GM18517 (cell line): Measurements from ENCODE around the gene EIF2B2.

ENCODE experiments used
- ATAC-seq: cut with Tn5 transposase; IDR thresholded peaks from one replicate; pipeline ENCODE4 v1.9.1; 2021; ENCODE audit warnings: mild to moderate bottlenecking, moderate library complexity; ENCODE audit not compliant: unreplicated experiment

EIF2B2 gene

DNA sequence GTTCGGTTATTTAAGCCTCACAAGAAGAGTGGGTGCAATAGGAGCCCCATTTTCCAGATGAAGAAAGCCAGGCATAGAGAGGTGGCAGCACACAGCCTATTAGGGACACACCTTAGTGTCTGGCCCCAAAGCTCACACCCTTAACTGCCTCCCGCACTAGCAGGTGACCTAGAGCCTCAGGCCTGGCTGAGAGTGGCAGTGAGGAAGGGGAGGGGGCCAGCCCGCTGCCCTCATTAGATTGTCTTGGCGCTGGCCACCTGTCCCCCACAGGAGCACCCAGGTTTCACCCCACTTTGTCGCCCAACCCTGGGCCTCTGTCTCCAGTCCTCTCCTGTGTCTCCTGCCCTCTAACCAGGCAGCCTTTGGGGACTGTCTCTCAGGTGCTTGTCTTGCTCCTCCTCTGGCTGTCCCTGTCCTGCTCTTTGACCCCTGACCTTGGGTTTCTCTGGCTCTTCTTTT lies 28.8 kb upstream of the EIF2B2 start:
- ATAC-seq: no peak

DNA sequence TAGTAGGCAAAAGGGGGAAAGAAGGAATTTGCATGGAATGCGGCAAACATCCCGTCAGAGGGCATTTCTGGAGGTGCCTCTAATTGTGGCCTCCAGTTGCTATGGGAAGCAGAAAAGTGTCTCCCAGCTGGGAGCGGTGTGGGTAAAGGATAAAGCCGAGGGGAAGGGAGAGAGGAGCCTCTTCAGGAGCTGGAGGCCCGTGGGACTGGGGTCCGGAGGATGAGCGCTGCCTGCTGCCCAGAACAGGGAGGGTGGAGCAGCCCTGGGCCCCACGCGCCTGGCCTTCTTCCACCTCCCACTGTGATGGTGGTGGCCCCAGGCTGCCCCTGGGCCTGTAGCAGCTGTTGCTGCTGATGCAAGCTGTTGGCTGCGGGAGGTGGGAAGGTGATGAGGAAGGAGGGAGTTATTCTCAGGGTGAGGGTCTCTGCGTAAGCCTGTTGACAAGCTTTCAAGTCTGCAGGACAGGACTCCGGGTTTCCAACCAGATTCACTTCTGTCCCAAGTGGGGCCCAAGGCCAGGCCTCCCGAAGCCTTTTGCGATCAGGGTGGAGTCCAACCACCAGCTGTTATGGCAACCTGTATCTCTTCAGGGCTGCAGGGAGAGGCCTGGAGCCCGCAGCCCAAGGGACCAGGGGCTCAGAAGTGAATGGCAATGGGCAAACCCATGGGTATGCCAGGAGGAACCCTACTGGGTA lies 28.2 kb upstream of the EIF2B2 start:
- no peak for ATAC-seq

- ATAC-seq: no peak
These were observed 27.5 kb upstream of the EIF2B2 start for GRCh38 chr14:74975059-74975810.

DNA sequence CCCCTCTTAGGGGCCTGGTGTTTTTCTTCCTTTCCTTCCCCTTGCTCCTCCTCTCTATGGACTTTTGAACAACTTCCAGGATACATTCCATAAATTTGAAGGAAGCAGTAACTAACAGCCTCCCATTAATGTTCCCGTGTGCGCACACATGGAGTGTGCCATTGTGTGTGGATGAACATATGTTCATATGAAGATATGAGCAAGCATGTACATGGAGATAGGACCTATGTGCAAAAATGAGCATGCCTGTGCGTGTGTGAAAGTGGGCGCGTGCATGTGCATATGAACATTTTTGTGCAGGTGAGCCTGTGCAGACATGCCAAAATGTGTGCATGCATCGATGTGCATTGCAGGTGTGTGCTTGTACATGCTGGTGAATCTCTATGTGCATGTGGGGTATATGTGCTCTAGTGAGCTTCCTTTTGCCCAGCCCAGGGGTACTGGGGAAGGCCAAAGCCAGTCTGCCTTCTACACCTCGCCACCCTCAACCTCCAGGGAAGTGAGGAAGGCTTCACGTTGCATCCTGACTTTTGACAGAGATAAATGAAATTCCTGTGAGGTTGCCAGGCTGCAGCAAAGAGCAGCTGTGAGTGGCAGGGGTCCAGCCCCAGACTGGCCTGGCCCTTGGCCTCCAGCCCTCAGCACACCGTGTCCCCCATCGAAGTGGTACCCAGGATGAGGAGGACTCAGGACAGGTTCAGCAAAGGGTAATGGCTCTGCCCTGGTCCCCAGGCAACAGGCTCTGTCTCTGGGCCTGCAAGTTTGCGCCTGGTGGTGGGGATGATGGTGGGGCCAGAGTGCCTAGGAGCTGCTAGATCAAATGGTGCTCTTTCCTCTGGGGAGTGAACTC lies 26.2 kb upstream of the EIF2B2 start:
- ATAC-seq: no peak

GRCh38 chr14:74977164-74977900 lies 25.4 kb upstream of the EIF2B2 start:
- no peak for ATAC-seq

GRCh38 chr14:74977901-74978385 lies 24.8 kb upstream of the EIF2B2 start:
- no peak for ATAC-seq

DNA sequence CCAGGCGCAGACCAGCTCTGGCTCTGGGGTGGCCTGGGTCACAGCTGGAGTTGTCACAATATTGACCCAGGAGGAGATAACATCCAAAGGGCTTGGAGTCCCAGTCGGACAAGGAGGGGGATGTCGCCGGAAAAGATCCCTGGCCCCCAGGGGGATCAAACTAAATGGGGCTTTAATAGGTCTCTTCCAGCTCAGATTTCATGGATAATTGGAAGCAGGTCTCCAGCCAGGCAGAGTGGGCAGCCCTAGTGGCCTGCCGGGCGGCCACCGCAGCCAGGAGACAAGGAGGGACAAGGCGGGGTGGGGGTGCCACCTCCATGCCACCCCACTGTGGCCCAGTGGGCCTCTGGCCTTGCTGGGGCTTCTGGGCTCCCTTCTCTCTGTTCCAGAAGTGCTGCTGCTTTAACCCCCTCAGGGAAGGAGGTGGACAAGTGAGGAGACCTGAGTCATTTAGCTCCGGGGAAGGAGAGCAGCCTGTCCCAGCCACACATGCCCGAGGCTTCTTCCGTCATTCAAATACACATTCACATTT lies 24.2 kb upstream of the EIF2B2 start:
- no peak for ATAC-seq

DNA sequence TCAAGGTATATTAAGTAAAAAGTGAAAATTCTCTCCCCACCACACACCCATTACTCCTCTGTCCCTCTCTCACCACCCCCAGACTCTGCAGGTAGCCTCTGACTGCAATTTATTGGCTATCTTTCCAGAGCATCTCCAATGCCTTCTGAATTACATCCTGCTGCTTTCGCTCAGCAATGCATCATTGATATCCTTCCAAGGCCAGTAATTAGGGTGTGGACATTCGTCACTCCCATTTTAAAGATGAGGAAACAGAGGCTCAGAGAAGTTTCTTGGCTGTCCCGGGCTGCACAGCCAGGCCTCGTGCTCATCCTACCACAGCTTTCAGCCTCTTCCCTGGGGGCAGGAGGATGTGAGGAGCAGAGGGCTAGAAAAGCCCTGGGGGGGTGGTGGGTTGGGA lies 23.7 kb upstream of the EIF2B2 start:
- ATAC-seq: no peak

DNA sequence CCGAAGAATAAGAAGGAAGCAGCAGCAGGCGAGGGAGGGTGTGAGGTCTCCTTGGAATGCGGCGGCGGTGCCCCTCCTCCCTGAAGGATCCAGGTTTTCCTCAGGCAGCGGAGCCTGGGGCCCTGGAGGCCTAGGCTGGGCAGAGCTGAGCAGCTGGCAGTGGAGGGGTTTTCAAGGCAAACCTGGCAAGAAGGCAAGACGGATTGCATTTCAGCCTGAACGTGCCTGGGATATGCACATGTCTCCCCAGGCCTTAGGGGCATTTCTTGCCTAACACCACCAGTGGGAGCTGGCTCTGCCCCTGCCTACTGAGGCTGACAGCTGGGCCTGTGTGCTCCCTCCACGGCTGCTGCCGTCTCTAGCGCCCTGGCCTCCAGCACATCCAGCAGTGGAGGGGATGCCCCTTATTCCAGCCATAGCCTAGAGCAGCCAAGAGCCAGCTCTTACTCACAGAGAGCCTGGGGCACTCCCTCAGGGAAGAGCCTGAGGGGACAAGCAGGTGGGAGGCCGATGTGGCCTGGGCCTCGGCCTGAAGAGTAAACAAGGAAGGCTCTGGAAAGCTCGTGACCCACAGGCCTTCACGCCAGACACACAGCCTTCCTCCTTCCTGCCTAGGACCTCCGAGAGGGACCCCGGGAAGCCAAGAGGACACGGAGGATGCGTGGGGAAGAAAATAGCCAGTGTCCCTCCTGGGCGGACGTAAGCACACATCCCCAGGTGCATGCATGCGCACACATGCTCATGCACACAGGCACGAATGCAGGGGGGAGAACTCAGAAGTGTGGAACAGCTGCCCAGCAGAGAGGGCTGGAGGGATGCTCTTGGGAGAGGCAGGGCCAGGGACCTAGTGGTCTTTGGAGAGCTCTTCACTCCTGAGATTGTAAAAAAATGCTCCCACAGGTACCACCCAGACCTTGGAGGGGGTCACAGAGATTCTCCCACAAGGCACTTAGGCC lies 23.0 kb upstream of the EIF2B2 start:
- ATAC-seq: no peak

DNA sequence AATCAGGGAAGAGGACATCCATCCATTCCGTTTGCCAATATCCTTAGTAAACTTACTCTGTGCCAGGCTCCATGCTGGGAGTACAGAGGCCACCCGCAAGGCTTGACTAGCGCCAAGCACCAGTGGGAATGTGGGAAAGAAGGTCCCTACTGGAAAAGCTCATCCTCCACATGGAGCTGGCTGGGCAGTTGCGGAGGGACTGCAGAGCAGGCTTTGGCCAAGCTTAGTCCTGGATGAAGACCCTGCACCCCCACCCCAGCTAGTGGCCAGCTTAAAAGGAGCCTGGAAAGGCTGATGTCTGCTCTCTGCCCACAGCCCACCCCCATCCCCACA lies 22.4 kb upstream of the EIF2B2 start:
- no peak for ATAC-seq

- no peak for ATAC-seq
These were observed 21.8 kb upstream of the EIF2B2 start for GRCh38 chr14:74980731-74981461.

GRCh38 chr14:74981462-74981782 lies 21.3 kb upstream of the EIF2B2 start:
- ATAC-seq: no peak

GRCh38 chr14:74981833-74982232 lies 20.9 kb upstream of the EIF2B2 start:
- no peak for ATAC-seq

DNA sequence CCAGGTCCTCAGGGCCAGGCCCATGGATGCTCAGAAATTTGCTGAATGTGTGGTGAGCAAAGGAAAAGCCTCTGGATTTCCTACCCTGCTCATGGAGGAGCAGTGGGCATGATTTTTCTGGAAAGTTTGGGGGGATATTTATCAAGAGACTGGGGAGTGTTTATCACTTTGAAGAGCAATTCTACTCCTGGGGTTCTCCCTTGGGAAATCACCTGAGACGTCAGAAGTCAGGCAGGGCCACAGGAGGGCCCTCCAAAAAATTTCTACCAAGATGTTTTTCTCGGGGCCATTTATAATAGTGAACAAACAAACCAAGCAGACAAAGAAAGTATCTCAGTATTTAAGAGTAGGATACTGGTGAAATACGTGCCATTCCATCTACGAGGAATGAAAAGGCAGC lies 20.1 kb upstream of the EIF2B2 start:
- no peak for ATAC-seq

- ATAC-seq: no peak
These were observed 19.4 kb upstream of the EIF2B2 start for GRCh38 chr14:74983343-74983742.

GRCh38 chr14:74984236-74985027 lies 18.3 kb upstream of the EIF2B2 start:
- no peak for ATAC-seq

- ATAC-seq: no peak
These were observed 17.8 kb upstream of the EIF2B2 start for GRCh38 chr14:74985028-74985310.

DNA sequence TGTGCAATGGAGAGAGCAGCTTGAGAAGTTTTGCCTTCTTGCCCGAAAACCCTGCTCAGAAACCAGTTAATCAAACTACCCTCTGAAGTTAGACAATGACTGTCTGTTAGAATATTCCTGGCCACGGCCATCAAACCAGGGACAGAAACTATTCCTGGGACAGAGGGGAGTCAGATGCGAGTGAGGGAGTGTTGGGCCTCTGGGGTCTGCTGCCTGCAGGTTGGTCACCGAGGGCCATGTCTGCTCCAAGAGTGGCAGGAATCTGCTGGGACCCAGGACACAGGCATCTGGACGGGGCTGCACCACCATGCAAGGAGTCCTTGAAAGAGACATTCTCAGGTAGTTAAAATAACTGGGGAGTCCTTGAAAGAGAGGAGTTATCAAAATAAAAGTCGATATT lies 16.9 kb upstream of the EIF2B2 start:
- ATAC-seq: no peak
